Measurements from ENCODE around the gene TNNI3K. TPM values are rescaled to one million over a fixed set of nuclear protein-coding genes. Genes with fewer than 3 reads are reported as not detected.

TNNI3K gene
- total and polyA plus RNA-seq, 10 of the 15 experiments (the other 5 are each of a cell fraction or from before 2014, with no cell fraction given), result 0.14 to 1.6 (median 0.44) TPM; not detected in 4

- FAIRE-seq (no peak), ATAC-seq (no peak), DNase-seq (ENCODE audit: low read depth, low spot score) (no peak)
- ChIA-PET CTCF (interaction anchor here (0.7 kb wide), 1 partner anchor 46 kb away, joined by 3 read pairs; no protein-coding TSS in a partner anchor), SMC1A (ENCODE audit: uncharacterized antibody, unreplicated experiment) (no interaction called here), RAD21 (ENCODE audit: unreplicated experiment) (no interaction called here), POLR2A (no interaction called here)
- no peaks in the 10 kb centered on the region for H4K20me1 ChIP-seq (ENCODE audit: control insufficient read depth, insufficient read depth)
- no TSS peak for BruUV-seq (replicated peaks)
- no peaks in the 10 kb centered on the region for H3K79me2 ChIP-seq (ENCODE audit: control insufficient read depth, insufficient read depth, low read length)
- H3K4me2 ChIP-seq (ENCODE audit: control insufficient read depth, insufficient read depth), result no peak overlapping the region
- no peaks in the 10 kb centered on the region for H3K4me1 ChIP-seq (ENCODE audit: control insufficient read depth, insufficient read depth, low read length)
- no peak overlapping the region for H2AFZ ChIP-seq (ENCODE audit: control insufficient read depth, low read depth, low read length)
- intact Hi-C loops (cut with micrococcal nuclease; ENCODE audit: unreplicated experiment), result no loop called here
- in situ Hi-C loops (cut with MboI), result no loop called here
- no peak overlapping the region for H3K27ac ChIP-seq (ENCODE audit: control insufficient read depth, insufficient read depth)
- no peaks in the 10 kb centered on the region for H3K36me3 ChIP-seq (ENCODE audit: control insufficient read depth in 2 of 2, insufficient read depth in 2 of 2, low read length in 1 of 2)
- H3K9me3 ChIP-seq (replicated peaks; ENCODE audit: control insufficient read depth, insufficient read depth, low read length), result no peaks in the 10 kb centered on the region
- no peak overlapping the region for H3K9ac ChIP-seq (ENCODE audit: control insufficient read depth, insufficient read depth, low read length)
- 26% methylated on average over 4 of the region's 4 CpGs for WGBS (ENCODE audit: insufficient coverage, insufficient replicate concordance, low lambda C conversion rate, missing lambda C conversion rate)
- no peak for TF ChIP-seq MTA2 (IDR thresholded peaks at IDR 0.05; ENCODE audit: low read depth)
- no peak for TF ChIP-seq ETV6 (conservative IDR thresholded peaks at IDR 0.05 in 1 of 2, IDR thresholded peaks at IDR 0.05 in 1 of 2; ENCODE audit: borderline replicate concordance in 1 of 2, low read depth in 1 of 2)
- TF ChIP-seq E4F1 (IDR thresholded peaks at IDR 0.05; ENCODE audit: borderline replicate concordance, partially characterized antibody), result no peak
- 0 out of 4 replicates have a peak, but pooled peaks cover 0 to 3% of the 10 kb centered on the region in 2 experiments for H3K27me3 ChIP-seq (replicated peaks in 1 of 2; ENCODE audit: control insufficient read depth in 2 of 2, insufficient read depth in 2 of 2, low read length in 1 of 2)
- H3K4me3 ChIP-seq, result no peak overlapping the region
Measured at GRCh38 chr1:74528123-74528522, 292.9 kb downstream of the TNNI3K start.

GRCh38 chr1:74530892-74531291 is 295.7 kb downstream of the TNNI3K start:
- ATAC-seq (no peak), FAIRE-seq (no peak), DNase-seq (ENCODE audit: low read depth, low spot score) (no peak)
- Histone ChIP-seq H3K27me3 (replicated peaks in 1 of 2; ENCODE audit: control insufficient read depth in 2 of 2, insufficient read depth in 2 of 2, low read length in 1 of 2) (0 out of 4 replicates have a peak, but pooled peaks cover 0 to 3% of the 10 kb centered on the region in 2 experiments), H3K27ac (ENCODE audit: control insufficient read depth, insufficient read depth) (no peak overlapping the region), H3K9me3 (replicated peaks; ENCODE audit: control insufficient read depth, insufficient read depth, low read length) (no peaks in the 10 kb centered on the region), H3K4me1 (ENCODE audit: control insufficient read depth, insufficient read depth, low read length) (no peaks in the 10 kb centered on the region), H4K20me1 (ENCODE audit: control insufficient read depth, insufficient read depth) (no peaks in the 10 kb centered on the region), H3K9ac (ENCODE audit: control insufficient read depth, insufficient read depth, low read length) (no peak overlapping the region), H2AFZ (ENCODE audit: control insufficient read depth, low read depth, low read length) (no peak overlapping the region), H3K4me2 (ENCODE audit: control insufficient read depth, insufficient read depth) (no peak overlapping the region), H3K4me3 (no peak overlapping the region), H3K79me2 (ENCODE audit: control insufficient read depth, insufficient read depth, low read length) (no peaks in the 10 kb centered on the region), H3K36me3 (ENCODE audit: control insufficient read depth in 2 of 2, insufficient read depth in 2 of 2, low read length in 1 of 2) (no peaks in the 10 kb centered on the region)
- in situ Hi-C loops (cut with MboI), result no loop called here
- SMC1A ChIA-PET (ENCODE audit: uncharacterized antibody, unreplicated experiment), result no interaction called here
- CTCF ChIA-PET, result interaction anchor here (1.5 kb wide), 1 partner anchor 28 kb away, joined by 4 read pairs; no protein-coding TSS in a partner anchor
- intact Hi-C loops (cut with micrococcal nuclease; ENCODE audit: unreplicated experiment), result no loop called here
- POLR2A ChIA-PET, result no interaction called here
- BruUV-seq (replicated peaks), result no TSS peak
- RAD21 ChIA-PET (ENCODE audit: unreplicated experiment), result no interaction called here
- TF ChIP-seq RCOR1 (conservative IDR thresholded peaks at IDR 0.05; ENCODE audit: low read depth, low read length) (no peak), POLR2AphosphoS2 (IDR thresholded peaks at IDR 0.05; ENCODE audit: low read depth, low read length) (no peak), FOXK2 (IDR thresholded peaks at IDR 0.05) (no peak), MLLT1 (IDR thresholded peaks at IDR 0.05) (no peak), HSF1 (IDR thresholded peaks at IDR 0.05; ENCODE audit: low read depth, low read length) (no peak), KAT2A (conservative IDR thresholded peaks at IDR 0.05; ENCODE audit: control insufficient read depth, low read depth, low read length) (no peak), ATF7 (IDR thresholded peaks at IDR 0.05; ENCODE audit: low read depth) (no peak), SUPT20H (IDR thresholded peaks at IDR 0.05; ENCODE audit: borderline replicate concordance, control insufficient read depth, low read depth, low read length) (no peak), RFX5 (IDR thresholded peaks at IDR 0.05; ENCODE audit: low read depth, low read length) (no peak), RB1 (IDR thresholded peaks at IDR 0.05; ENCODE audit: borderline replicate concordance) (no peak)

All from GM12878 (cell line).